K562 (cell line): Measurements from ENCODE around the gene ZBTB26. TPM values are rescaled to one million over a fixed set of nuclear protein-coding genes. Genes with fewer than 3 reads are reported as not detected.

ENCODE experiments used
- ATAC-seq: fragments of 200-7000 bp; cut with Tn5 transposase; 3 replicates; pipeline ENCODE4 v1.9.1; 2020; ENCODE audit warnings: moderate library complexity
- BruUV-seq: library from RNA; stranded (reverse); fragments of 400-500 nt; replicated peaks from 2 replicates; lab custom pipeline; 2021; lab: Mats Ljungman, UMichigan
- CTCF ChIA-PET: fragments of 300-600 bp; formaldehyde crosslinking; extraction: SDS; loops from one replicate; lab custom pipeline; 2021; ENCODE audit warnings: low intra/inter-chr PET ratio; lab: Yijun Ruan, JAX
- POLR2A ChIA-PET: fragments of 300-600, 350-650 bp; sonication (Branson Sonifier 250); formaldehyde crosslinking; extraction: SDS; loops from one replicate; lab custom pipeline; 2021; ENCODE audit warnings: antibody characterized with exemption, inconsistent platforms; lab: Yijun Ruan, JAX
- DNase-seq, 4 experiments: peaks; one replicate each; pipeline versions ENCODE4 v3.0.0 to v3.0.0-alpha.2; 2011 to 2018; ENCODE audit warnings: low spot score in 3 of 4, mixed read lengths in 3 of 4; ENCODE audit errors: extremely low read depth in 1 of 4
- FAIRE-seq: peaks from 2 replicates; lab custom pipeline; 2011; peaks lifted over from hg19 to GRCh38; lab: Jason Lieb, UNC
- H2AFZ ChIP-seq: 2 replicates; pipeline ENCODE4 v1.6.0; 2011; ENCODE audit warnings: low read depth, low read length, control low read depth, inconsistent platforms
- H3K27ac ChIP-seq: fragments of 200-600 bp; 3 replicates; pipeline ENCODE4 v1.8.0; 2011; ENCODE audit warnings: low read depth, mild to moderate bottlenecking, control low read depth, inconsistent platforms, low read length, moderate library complexity, mixed read lengths; ENCODE audit errors: extremely low read depth
- H3K27me3 ChIP-seq, 2 experiments: fragments of 300-600 bp in 1 of 2; 2 replicates in 1 of 2; 3 replicates in 1 of 2; pipeline versions ENCODE4 v1.6.0 to v1.8.0; 2011; ENCODE audit warnings: inconsistent platforms in 2 of 2, low read length in 2 of 2, mild to moderate bottlenecking in 1 of 2, mixed read lengths in 1 of 2, moderate library complexity in 1 of 2; ENCODE audit not compliant: control insufficient read depth in 2 of 2, insufficient read depth in 2 of 2
- H3K36me3 ChIP-seq: fragments of 300-600 bp; 3 replicates; pipeline ENCODE4 v1.8.0; 2011; ENCODE audit warnings: mild to moderate bottlenecking, low read length, inconsistent platforms; ENCODE audit not compliant: control insufficient read depth, insufficient read depth
- H3K4me1 ChIP-seq, 2 experiments: fragments of 200-600 bp in 1 of 2; replicated peaks in 1 of 2; 2 replicates in 1 of 2; 3 replicates in 1 of 2; pipeline versions ENCODE4 v1.5.1 to v1.8.0; 2011; ENCODE audit warnings: inconsistent platforms in 2 of 2, low read length in 2 of 2, mild to moderate bottlenecking in 1 of 2, mixed read lengths in 1 of 2, moderate library complexity in 1 of 2; ENCODE audit not compliant: control insufficient read depth in 2 of 2, insufficient read depth in 2 of 2
- H3K4me2 ChIP-seq: 2 replicates; pipeline ENCODE4 v1.6.1; 2011; ENCODE audit warnings: low read length, control low read depth, inconsistent platforms, mixed read lengths; ENCODE audit not compliant: insufficient read depth
- H3K4me3 ChIP-seq: fragments of 200-600 bp; sonication (generic), shearing (Covaris generic); 2 replicates; pipeline ENCODE4 v1.5.1; 2016; ENCODE audit warnings: control low read depth, inconsistent platforms
- H3K79me2 ChIP-seq: fragments of 200-600 bp; 3 replicates; pipeline ENCODE4 v1.8.0; 2011; ENCODE audit warnings: low read length, inconsistent platforms; ENCODE audit not compliant: control insufficient read depth, insufficient read depth
- H3K9ac ChIP-seq, 2 experiments: 2 replicates each; pipeline versions ENCODE4 v1.6.0 to v1.6.1; 2011; ENCODE audit warnings: low read depth in 2 of 2, low read length in 2 of 2, control low read depth in 1 of 2, inconsistent platforms in 1 of 2, mild to moderate bottlenecking in 1 of 2, mixed read lengths in 1 of 2; ENCODE audit not compliant: insufficient read depth in 1 of 2
- H3K9me1 ChIP-seq: one replicate; pipeline ENCODE4 v1.6.0; 2011; ENCODE audit warnings: inconsistent platforms, mild to moderate bottlenecking, low read length, moderate library complexity; ENCODE audit not compliant: control insufficient read depth, insufficient read depth
- H3K9me3 ChIP-seq: replicated peaks from 2 replicates; pipeline ENCODE4 v1.5.1; 2011; ENCODE audit warnings: low read depth, low read length, inconsistent platforms; ENCODE audit not compliant: control insufficient read depth, insufficient read depth
- H4K20me1 ChIP-seq: replicated peaks from 2 replicates; pipeline ENCODE4 v1.6.1; 2011; ENCODE audit warnings: low read length, inconsistent platforms, mixed read lengths; ENCODE audit not compliant: control insufficient read depth, insufficient read depth
- ATF7 ChIP-seq: fragments of 450-650 bp; IDR thresholded peaks from 2 replicates; pipeline ENCODE4 v1.7.1; 2014; ENCODE audit warnings: mild to moderate bottlenecking, moderate library complexity
- BDP1 ChIP-seq: IDR thresholded peaks from 3 replicates; pipeline ENCODE4 v1.6.1; 2011; ENCODE audit not compliant: insufficient read length, insufficient read depth
- ESRRA ChIP-seq: fragments of 450-650 bp; IDR thresholded peaks from 2 replicates; pipeline ENCODE4 v1.6.1; 2014; ENCODE audit warnings: low read depth, mild to moderate bottlenecking, moderate library complexity, borderline replicate concordance
- KDM1A ChIP-seq, 2 experiments: fragments of 450-650 bp; IDR thresholded peaks; 2 replicates each; pipeline ENCODE4 v1.6.1; 2016; ENCODE audit warnings: mild to moderate bottlenecking in 2 of 2
- KLF1 ChIP-seq: fragments of 450-650 bp; IDR thresholded peaks from 2 replicates; pipeline ENCODE4 v1.6.1; 2016; ENCODE audit warnings: missing genetic modification characterization, missing compliant biosample characterization
- MAFF ChIP-seq: IDR thresholded peaks from 2 replicates; pipeline ENCODE4 v1.6.1; 2012; ENCODE audit warnings: low read length, improper control_type of control experiment
- MTA2 ChIP-seq: fragments of 450-650 bp; IDR thresholded peaks from 2 replicates; pipeline ENCODE4 v1.6.1; 2016; ENCODE audit warnings: low read depth
- NFIC ChIP-seq: fragments of 450-650 bp; IDR thresholded peaks from 2 replicates; pipeline ENCODE4 v1.6.1; 2017; ENCODE audit warnings: mild to moderate bottlenecking, inconsistent platforms
- NFXL1 ChIP-seq: fragments of 450-650 bp; formaldehyde crosslinking; IDR thresholded peaks from 2 replicates; pipeline ENCODE4 v1.4.0; 2021; ENCODE audit warnings: mild to moderate bottlenecking
- RFX7 ChIP-seq: fragments of 250-450 bp; sonication (Bioruptor Pico); IDR thresholded peaks from 2 replicates; pipeline ENCODE4 v1.5.1; 2021; ENCODE audit warnings: mild to moderate bottlenecking
- SP1 ChIP-seq: sonication (generic); formaldehyde crosslinking; IDR thresholded peaks from 2 replicates; pipeline ENCODE4 v1.8.1; 2022; ENCODE audit warnings: mild to moderate bottlenecking, missing genetic modification reagents
- SRSF1 ChIP-seq: fragments of 200-400 bp; formaldehyde crosslinking; IDR thresholded peaks from 2 replicates; pipeline ENCODE4 v1.6.1; 2017; ENCODE audit warnings: mild to moderate bottlenecking, low read depth, low read length, moderate library complexity
- TFAM ChIP-seq: fragments of 250-450 bp; sonication (Bioruptor Pico); conservative IDR thresholded peaks from 2 replicates; pipeline ENCODE4 v1.5.0; 2021; ENCODE audit warnings: mild to moderate bottlenecking, moderate library complexity
- XRCC5 ChIP-seq: fragments of 200-400 bp; formaldehyde crosslinking; IDR thresholded peaks from 2 replicates; pipeline ENCODE4 v1.6.1; 2017; ENCODE audit warnings: low read depth, mild to moderate bottlenecking, low read length
- ZKSCAN3 ChIP-seq: fragments of 250-450 bp; sonication (Bioruptor Pico); IDR thresholded peaks from 2 replicates; pipeline ENCODE4 v1.4.0; 2020
- ZNF316 ChIP-seq: fragments of 450-650 bp; IDR thresholded peaks from 2 replicates; pipeline ENCODE4 v1.6.1; 2016
- WGBS: fragments of 100-300 bp; shearing (Covaris generic); methylation state at CpG from one replicate; pipeline ENCODE4 v1.1.6; 2016; ENCODE audit warnings: low coverage, mixed read lengths; ENCODE audit not compliant: insufficient coverage; ENCODE audit errors: missing lambda C conversion rate; 5-methylcytosine and 5-hydroxymethylcytosine counted together
- in situ Hi-C: fragments of 300-500 bp; cut with MboI; formaldehyde crosslinking; loops from 4 replicates; pipeline ENCODE4 v1.15.0; 2018; ENCODE audit warnings: inconsistent platforms, mixed read lengths
- intact Hi-C: fragments of 100-400 bp; cut with micrococcal nuclease; formaldehyde crosslinking; loops from 2 replicates; pipeline ENCODE4 v1.14.2; 2022
- polyA plus RNA-seq, 8 experiments: library from polyadenylated mRNA; depleted of rRNA in 4 of 8; stranded (reverse) in 5 of 8; unstranded in 3 of 8; fragments of >200 nt; fragmentation: Nextera tagmentation in 2 of 8; fragmentation: Illumina TruSeq in 1 of 8; extraction: Ambion mirVana in 2 of 8; extraction: Trizol in 1 of 8; gene quantifications; 2 replicates each; pipeline versions ENCODE4 v1.2.1 to v1.2.3, GENCODE V29; 2011 to 2014; ENCODE audit warnings: inconsistent platforms in 1 of 8, missing spikeins in 1 of 8
- total RNA-seq, 7 experiments: library from RNA; depleted of rRNA in 6 of 7; stranded (reverse); fragments of >200 nt in 6 of 7; fragmentation: Illumina TruSeq in 2 of 7; extraction: Trizol in 2 of 7; gene quantifications; 2 replicates each; pipeline versions ENCODE4 v1.2.1 to v1.2.3, GENCODE V29; 2011 to 2021; ENCODE audit warnings: low replicate concordance in 1 of 7
- TF ChIP-seq, protein P1 (sequence below): IDR thresholded peaks from 2 replicates; pipeline ENCODE4 v1.6.1; 2011; ENCODE audit warnings: borderline replicate concordance, low read depth, mild to moderate bottlenecking, moderate library complexity, low read length; ENCODE audit not compliant: insufficient read depth, poor library complexity, severe bottlenecking
- TF ChIP-seq, protein P2 (sequence below): IDR thresholded peaks from 3 replicates; pipeline ENCODE4 v1.6.1; 2011; ENCODE audit warnings: borderline replicate concordance, mild to moderate bottlenecking, moderate library complexity; ENCODE audit not compliant: insufficient read length; ENCODE audit errors: extremely low read depth

Gene ZBTB26
- total and polyA plus RNA-seq, 9 of the 15 experiments (the other 6 are each of a cell fraction or from before 2014, with no cell fraction given), result 2.4 to 20.7 (median 5.0) TPM

DNA sequence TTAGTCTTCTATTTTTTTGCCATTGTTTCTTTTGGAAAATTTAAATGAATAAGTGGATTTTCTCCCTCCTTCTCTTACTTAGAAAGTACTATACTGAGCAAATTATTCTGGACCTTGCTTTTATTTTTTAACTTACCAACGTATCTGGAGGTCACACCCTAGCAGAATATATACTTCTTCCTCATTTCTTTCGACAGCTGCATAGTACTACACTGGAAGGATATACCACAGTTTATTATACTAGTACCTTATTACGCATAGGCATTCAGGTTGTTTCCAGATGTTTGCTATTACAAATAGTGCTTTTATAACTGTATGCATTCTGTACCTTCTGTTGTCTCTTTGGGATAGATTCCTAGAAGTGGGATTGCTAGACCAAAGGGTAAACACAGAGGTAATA is 42.8 kb downstream of the ZBTB26 start (continued):
- TF ChIP-seq KDM1A (IDR thresholded peaks at IDR 0.05), result no peak
- TF ChIP-seq ZNF316, result no peak
- no peak for TF ChIP-seq SP1 (CRISPR knock-in tag)
- TF ChIP-seq XRCC5, result no peak
- no peak for TF ChIP-seq BDP1
- no peak for TF ChIP-seq SRSF1
- no peak for TF ChIP-seq ATF7
- TF ChIP-seq MTA2, result no peak
- TF ChIP-seq NFXL1 (CRISPR knock-in tag), result no peak

DNA sequence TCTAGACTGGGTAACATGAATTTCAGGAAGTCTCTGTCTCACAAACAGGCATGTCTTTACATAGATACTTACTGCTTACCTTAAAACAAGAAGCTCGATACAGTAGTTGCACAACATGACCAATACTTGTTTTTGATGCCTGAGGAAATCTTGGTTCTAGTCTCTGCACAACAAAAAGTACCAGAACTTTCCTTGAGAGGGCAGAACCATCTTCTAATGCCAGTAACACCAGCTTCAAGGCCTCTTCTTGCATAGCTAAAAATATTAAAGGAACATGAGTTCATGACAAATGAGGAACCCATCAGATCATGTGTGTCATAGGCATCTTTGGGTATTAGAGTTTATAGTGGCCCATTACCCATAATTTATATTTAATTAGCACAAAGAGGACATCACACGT is 48.2 kb downstream of the ZBTB26 start:
- Histone ChIP-seq H3K36me3 (peaks cover 79% of the 10 kb centered on the region), H2AFZ (no peak overlapping the region), H3K9me1 (no peaks in the 10 kb centered on the region), H3K9me3 (no peaks in the 10 kb centered on the region), H3K4me3 (no peak overlapping the region), H4K20me1 (no peaks in the 10 kb centered on the region), H3K4me2 (no peak overlapping the region), H3K4me1 (no peaks in the 10 kb centered on the region), H3K9ac (no peak overlapping the region), H3K27me3 (no peaks in the 10 kb centered on the region), H3K27ac (no peak overlapping the region), H3K79me2 (no peaks in the 10 kb centered on the region)
- DNase-seq (no peak), ATAC-seq (no peak), FAIRE-seq (peak; percentile 46)
- ChIA-PET CTCF (no interaction called here), POLR2A (interaction anchor here (0.6 kb wide), 1 partner anchor 14 kb away, joined by 3 read pairs; no protein-coding TSS in a partner anchor)
- intact Hi-C loops (no loop called here), in situ Hi-C loops (no loop called here)
- no TSS peak for BruUV-seq
- 92% methylated on average over 2 of the region's 2 CpGs for WGBS
- TF ChIP-seq, protein P1, sequence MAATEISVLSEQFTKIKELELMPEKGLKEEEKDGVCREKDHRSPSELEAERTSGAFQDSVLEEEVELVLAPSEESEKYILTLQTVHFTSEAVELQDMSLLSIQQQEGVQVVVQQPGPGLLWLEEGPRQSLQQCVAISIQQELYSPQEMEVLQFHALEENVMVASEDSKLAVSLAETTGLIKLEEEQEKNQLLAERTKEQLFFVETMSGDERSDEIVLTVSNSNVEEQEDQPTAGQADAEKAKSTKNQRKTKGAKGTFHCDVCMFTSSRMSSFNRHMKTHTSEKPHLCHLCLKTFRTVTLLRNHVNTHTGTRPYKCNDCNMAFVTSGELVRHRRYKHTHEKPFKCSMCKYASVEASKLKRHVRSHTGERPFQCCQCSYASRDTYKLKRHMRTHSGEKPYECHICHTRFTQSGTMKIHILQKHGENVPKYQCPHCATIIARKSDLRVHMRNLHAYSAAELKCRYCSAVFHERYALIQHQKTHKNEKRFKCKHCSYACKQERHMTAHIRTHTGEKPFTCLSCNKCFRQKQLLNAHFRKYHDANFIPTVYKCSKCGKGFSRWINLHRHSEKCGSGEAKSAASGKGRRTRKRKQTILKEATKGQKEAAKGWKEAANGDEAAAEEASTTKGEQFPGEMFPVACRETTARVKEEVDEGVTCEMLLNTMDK, result no peak
- no peak for TF ChIP-seq ESRRA
- TF ChIP-seq NFIC, result no peak
- TF ChIP-seq RFX7 (CRISPR knock-in tag), result no peak
- no peak for TF ChIP-seq KLF1 (tag)
- TF ChIP-seq, protein P2, sequence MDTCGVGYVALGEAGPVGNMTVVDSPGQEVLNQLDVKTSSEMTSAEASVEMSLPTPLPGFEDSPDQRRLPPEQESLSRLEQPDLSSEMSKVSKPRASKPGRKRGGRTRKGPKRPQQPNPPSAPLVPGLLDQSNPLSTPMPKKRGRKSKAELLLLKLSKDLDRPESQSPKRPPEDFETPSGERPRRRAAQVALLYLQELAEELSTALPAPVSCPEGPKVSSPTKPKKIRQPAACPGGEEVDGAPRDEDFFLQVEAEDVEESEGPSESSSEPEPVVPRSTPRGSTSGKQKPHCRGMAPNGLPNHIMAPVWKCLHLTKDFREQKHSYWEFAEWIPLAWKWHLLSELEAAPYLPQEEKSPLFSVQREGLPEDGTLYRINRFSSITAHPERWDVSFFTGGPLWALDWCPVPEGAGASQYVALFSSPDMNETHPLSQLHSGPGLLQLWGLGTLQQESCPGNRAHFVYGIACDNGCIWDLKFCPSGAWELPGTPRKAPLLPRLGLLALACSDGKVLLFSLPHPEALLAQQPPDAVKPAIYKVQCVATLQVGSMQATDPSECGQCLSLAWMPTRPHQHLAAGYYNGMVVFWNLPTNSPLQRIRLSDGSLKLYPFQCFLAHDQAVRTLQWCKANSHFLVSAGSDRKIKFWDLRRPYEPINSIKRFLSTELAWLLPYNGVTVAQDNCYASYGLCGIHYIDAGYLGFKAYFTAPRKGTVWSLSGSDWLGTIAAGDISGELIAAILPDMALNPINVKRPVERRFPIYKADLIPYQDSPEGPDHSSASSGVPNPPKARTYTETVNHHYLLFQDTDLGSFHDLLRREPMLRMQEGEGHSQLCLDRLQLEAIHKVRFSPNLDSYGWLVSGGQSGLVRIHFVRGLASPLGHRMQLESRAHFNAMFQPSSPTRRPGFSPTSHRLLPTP, result no peak
- TF ChIP-seq ZKSCAN3 (CRISPR knock-in tag), result no peak
- TF ChIP-seq MAFF, result no peak
- no peak for TF ChIP-seq TFAM
